Neural progenitor cell (in vitro differentiated cells): Measurements from ENCODE around the gene FAM98A. TPM values are rescaled to one million over a fixed set of nuclear protein-coding genes. Genes with fewer than 3 reads are reported as not detected.

Experiments
- DNase-seq: peaks from one replicate; pipeline ENCODE4 v3.0.0-alpha.2; 2016; ENCODE audit warnings: low spot score
- H2AFZ ChIP-seq: fragments of 200-600 bp; sonication (generic); replicated peaks from 2 replicates; pipeline ENCODE4 v1.6.1; 2016; ENCODE audit warnings: antibody characterized with exemption
- H3F3A ChIP-seq: fragments of 200-600 bp; sonication (generic); 2 replicates; pipeline ENCODE4 v1.6.1; 2016; ENCODE audit warnings: antibody characterized with exemption, low read depth
- H3K27ac ChIP-seq: fragments of 200-600 bp; sonication (generic); 2 replicates; pipeline ENCODE4 v1.5.1; 2016; ENCODE audit warnings: mild to moderate bottlenecking
- H3K27me3 ChIP-seq: fragments of 200-600 bp; sonication (generic); 2 replicates; pipeline ENCODE4 v1.6.1; 2016; ENCODE audit warnings: mild to moderate bottlenecking, moderate library complexity
- H3K36me3 ChIP-seq: fragments of 200-600 bp; sonication (generic); 2 replicates; pipeline ENCODE4 v1.5.1; 2016
- H3K4me1 ChIP-seq: fragments of 200-600 bp; sonication (generic); 2 replicates; pipeline ENCODE4 v1.6.1; 2016; ENCODE audit warnings: mixed run types
- H3K4me2 ChIP-seq: fragments of 200-600 bp; sonication (generic); 2 replicates; pipeline ENCODE4 v1.6.1; 2016
- H3K4me3 ChIP-seq: fragments of 200-600 bp; sonication (generic); 2 replicates; pipeline ENCODE4 v1.5.1; 2016
- H3K79me2 ChIP-seq: fragments of 200-600 bp; sonication (generic); 2 replicates; pipeline ENCODE4 v1.6.1; 2016; ENCODE audit warnings: low read depth
- H3K9ac ChIP-seq: fragments of 200-600 bp; sonication (generic); 2 replicates; pipeline ENCODE4 v1.6.1; 2016
- H3K9me3 ChIP-seq: fragments of 200-600 bp; sonication (generic); 2 replicates; pipeline ENCODE4 v1.5.1; 2016; ENCODE audit warnings: low read depth
- H4K20me1 ChIP-seq: fragments of 200-600 bp; sonication (generic); 2 replicates; pipeline ENCODE4 v1.6.1; 2016; ENCODE audit warnings: low read depth
- H3K27ac Mint-ChIP-seq: 3 replicates; pipeline ENCODE4 v1.8.0; 2021; ENCODE audit warnings: mixed read lengths
- H3K27me3 Mint-ChIP-seq: 2 replicates; pipeline ENCODE4 v1.8.0; 2022; ENCODE audit warnings: low read depth, mild to moderate bottlenecking, inconsistent platforms, moderate library complexity, mixed read lengths; ENCODE audit not compliant: insufficient read depth
- H3K36me3 Mint-ChIP-seq: 3 replicates; pipeline ENCODE4 v1.8.0; 2021; ENCODE audit warnings: mixed read lengths
- H3K4me1 Mint-ChIP-seq: 3 replicates; pipeline ENCODE4 v1.8.0; 2021; ENCODE audit warnings: mixed read lengths
- H3K4me3 Mint-ChIP-seq: 3 replicates; pipeline ENCODE4 v1.8.0; 2021; ENCODE audit warnings: mild to moderate bottlenecking, moderate library complexity, mixed read lengths
- H3K9me3 Mint-ChIP-seq: 3 replicates; pipeline ENCODE4 v1.8.0; 2020; ENCODE audit warnings: mixed read lengths
- CTCF ChIP-seq: fragments of 200-600 bp; sonication (generic); IDR thresholded peaks from 2 replicates; pipeline ENCODE4 v1.5.1; 2017; ENCODE audit warnings: antibody characterized with exemption, mild to moderate bottlenecking
- EZH2 ChIP-seq: fragments of 200-600 bp; sonication (generic); IDR thresholded peaks from 2 replicates; pipeline ENCODE4 v1.6.1; 2017; ENCODE audit warnings: antibody characterized with exemption, mild to moderate bottlenecking, moderate library complexity
- EZH2phosphoT487 ChIP-seq: fragments of 200-600 bp; sonication (generic); IDR thresholded peaks from 2 replicates; pipeline ENCODE4 v1.6.1; 2017; ENCODE audit warnings: antibody characterized with exemption
- small RNA-seq: library from RNA; depleted of rRNA; stranded (forward); fragments of <200 nt; gene quantifications from one replicate; pipeline ENCODE3, GENCODE V24; 2015
- total RNA-seq: library from RNA; depleted of rRNA; stranded (reverse); fragments of >200 nt; gene quantifications from 2 replicates; pipeline ENCODE4 v1.2.3, GENCODE V29; 2015; ENCODE audit warnings: low replicate concordance

Gene FAM98A
- total RNA-seq, 1 donor from 2014 or later, result 16.5 TPM

DNA sequence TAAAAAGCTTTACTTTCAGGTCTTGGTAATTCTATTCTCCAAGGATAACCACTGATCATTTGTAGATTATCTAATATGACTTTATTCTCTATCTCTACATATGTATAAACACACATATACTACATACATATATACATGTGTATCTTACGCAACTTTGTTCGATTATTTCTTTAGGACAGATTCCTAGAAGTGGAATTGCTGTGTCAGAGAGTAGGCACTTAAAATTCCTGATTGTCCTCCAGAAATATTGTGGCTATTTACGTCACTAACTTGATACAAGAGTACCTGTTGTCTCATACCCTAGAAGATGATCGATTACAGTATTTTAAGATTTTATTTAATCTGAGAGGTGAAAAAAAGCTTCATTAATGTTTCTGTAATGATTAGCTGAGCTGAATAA, 57.9 kb downstream of the FAM98A start:
- no peak for DNase-seq
- Mint-ChIP-seq H3K4me1 (no peaks in the 10 kb centered on the region), H3K27me3 (peaks cover 2% of the 10 kb centered on the region), H3K36me3 (no peaks in the 10 kb centered on the region), H3K9me3 (peaks cover 7% of the 10 kb centered on the region), H3K27ac (no peak overlapping the region), H3K4me3 (no peak overlapping the region)
- no peaks in the 10 kb centered on the region for H3K79me2 ChIP-seq
- no peak overlapping the region for H2AFZ ChIP-seq
- no peaks in the 10 kb centered on the region for H3K4me1 ChIP-seq
- no peak overlapping the region for H3K27ac ChIP-seq
- TF ChIP-seq EZH2 (no peak), EZH2phosphoT487 (no peak), CTCF (no peak)
- no peak overlapping the region for H3K4me2 ChIP-seq
- no peak overlapping the region for H3K9ac ChIP-seq
- no peaks in the 10 kb centered on the region for H3F3A ChIP-seq
- no peaks in the 10 kb centered on the region for H3K36me3 ChIP-seq
- no peaks in the 10 kb centered on the region for H3K27me3 ChIP-seq
- H4K20me1 ChIP-seq, result no peaks in the 10 kb centered on the region
- no peak overlapping the region for H3K4me3 ChIP-seq
- H3K9me3 ChIP-seq, result no peaks in the 10 kb centered on the region

GRCh38 chr2:33535421-33535820, 63.7 kb downstream of the FAM98A start:
- Mint-ChIP-seq H3K4me3 (no peak overlapping the region), H3K36me3 (no peaks in the 10 kb centered on the region), H3K9me3 (peaks cover 7% of the 10 kb centered on the region), H3K27me3 (peaks cover under 1% of the 10 kb centered on the region), H3K27ac (no peak overlapping the region), H3K4me1 (no peaks in the 10 kb centered on the region)
- no peak for DNase-seq
- Histone ChIP-seq H4K20me1 (no peaks in the 10 kb centered on the region), H2AFZ (no peak overlapping the region), H3K4me1 (no peaks in the 10 kb centered on the region), H3K4me2 (no peak overlapping the region), H3K9ac (no peak overlapping the region), H3K4me3 (no peak overlapping the region), H3K27ac (no peak overlapping the region), H3K27me3 (no peaks in the 10 kb centered on the region), H3K36me3 (no peaks in the 10 kb centered on the region), H3F3A (no peaks in the 10 kb centered on the region), H3K79me2 (no peaks in the 10 kb centered on the region), H3K9me3 (no peaks in the 10 kb centered on the region)
- TF ChIP-seq EZH2phosphoT487, result no peak
- TF ChIP-seq CTCF, result no peak
- TF ChIP-seq EZH2, result no peak

Small RNAs within 50 kb of the gene (small RNA-seq; reads per million reads assigned to genes)
- not detected for gene ATP6V0E1P3

Other genes with a start within 250 kb of the FAM98A start
- gene RASGRP3, start 122.7 kb downstream of the FAM98A start, total RNA-seq, result not detected in 2 replicates